ENCODE results near the gene IRAK3.
"Not testable (repeated sequence)": the region's sequence is repeated elsewhere in the genome, so short reads cannot be mapped to it uniquely, and the experiment has no call there.

IRAK3 gene

DNA sequence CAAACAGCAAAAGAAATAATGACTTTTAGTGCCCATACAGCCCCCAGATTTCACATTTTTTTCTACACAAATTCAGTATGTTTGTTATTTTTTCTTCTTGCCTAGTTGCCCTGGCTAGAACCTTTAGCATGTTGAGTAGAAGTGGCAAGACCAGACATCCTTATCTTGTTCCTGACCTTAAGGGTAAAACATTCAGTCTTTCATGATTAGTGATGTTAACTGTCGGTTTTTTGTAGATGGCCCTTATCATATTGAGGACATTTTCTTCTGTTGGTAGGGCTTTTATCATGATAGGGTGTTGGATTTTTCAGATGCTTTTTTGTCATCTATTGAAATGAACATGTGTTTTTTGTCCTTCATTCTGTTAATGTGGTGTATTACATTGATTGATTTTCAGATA, 17.1 kb downstream of the IRAK3 start:
- no peak overlapping the region for H3K9ac ChIP-seq (ENCODE audit: low read depth in 1 of 2, low read length in 2 of 2)
- no peaks in the 10 kb centered on the region for H3K9me3 ChIP-seq (ENCODE audit: control insufficient read depth in 1 of 2, low read length in 2 of 2)
- H3K27ac ChIP-seq (ENCODE audit: low read depth, low read length): no peak overlapping the region
- H3K4me3 ChIP-seq (ENCODE audit: low read depth in 1 of 2, low read length in 2 of 2): no peak overlapping the region
- peaks cover 0 to 4% of the 10 kb centered on the region in 2 donors for H3K4me1 ChIP-seq (ENCODE audit: control insufficient read depth in 1 of 2, insufficient read depth in 2 of 2, low read length in 2 of 2)
- no peaks in the 10 kb centered on the region for H3K36me3 ChIP-seq (ENCODE audit: control insufficient read depth in 1 of 2, insufficient read depth in 2 of 2, low read length in 2 of 2)
- no peaks in the 10 kb centered on the region for H3K27me3 ChIP-seq (ENCODE audit: control insufficient read depth in 1 of 2, insufficient read depth in 2 of 2, low read length in 2 of 2)

DNA sequence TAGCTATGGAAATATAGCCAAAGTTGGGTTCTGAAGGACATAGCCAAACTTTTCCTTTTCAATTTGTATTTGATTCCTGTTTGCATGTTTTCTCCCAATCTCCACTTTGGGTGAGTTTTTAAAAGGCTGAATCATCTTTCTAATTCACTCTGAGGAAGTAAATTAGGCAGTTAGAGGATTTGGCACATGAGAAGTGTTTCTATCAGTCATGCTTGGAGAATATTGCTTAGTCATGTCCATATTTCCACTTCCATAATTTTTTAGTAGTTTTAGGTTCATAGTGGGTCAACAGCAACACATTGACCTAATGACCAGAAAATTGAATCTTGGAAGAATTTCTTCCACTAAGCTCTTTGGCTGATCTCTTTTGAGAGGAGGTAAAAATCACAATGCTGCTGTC, 21.8 kb downstream of the IRAK3 start:
- H3K36me3 ChIP-seq (ENCODE audit: control insufficient read depth in 1 of 2, insufficient read depth in 2 of 2, low read length in 2 of 2): no peaks in the 10 kb centered on the region
- no peak overlapping the region for H3K9ac ChIP-seq (ENCODE audit: low read depth in 1 of 2, low read length in 2 of 2)
- H3K9me3 ChIP-seq (ENCODE audit: control insufficient read depth in 1 of 2, low read length in 2 of 2): no peaks in the 10 kb centered on the region
- no peaks in the 10 kb centered on the region for H3K27me3 ChIP-seq (ENCODE audit: control insufficient read depth in 1 of 2, insufficient read depth in 2 of 2, low read length in 2 of 2)
- H3K27ac ChIP-seq (ENCODE audit: low read depth, low read length): no peak overlapping the region
- H3K4me1 ChIP-seq (ENCODE audit: control insufficient read depth in 1 of 2, insufficient read depth in 2 of 2, low read length in 2 of 2): no peaks in the 10 kb centered on the region
- H3K4me3 ChIP-seq (ENCODE audit: low read depth in 1 of 2, low read length in 2 of 2): no peak overlapping the region

DNA sequence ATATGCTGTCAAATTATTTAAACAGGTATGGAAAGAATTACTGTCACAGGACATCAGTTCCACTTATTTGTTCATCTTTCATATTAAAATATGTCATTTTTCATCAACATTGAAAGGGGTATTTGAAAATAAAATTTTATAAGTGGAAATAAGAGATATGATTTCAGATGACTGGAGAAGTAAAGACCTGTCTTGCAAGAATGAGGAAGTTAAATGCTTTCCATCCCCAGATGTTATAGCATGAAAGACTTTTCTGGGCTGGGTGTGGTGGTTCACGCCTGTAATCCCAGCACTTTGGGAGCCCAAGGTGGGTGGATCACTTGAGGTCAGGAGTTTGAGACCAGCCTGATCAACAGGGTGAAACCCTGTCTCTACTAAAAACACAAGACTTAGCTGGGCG, 22.6 kb downstream of the IRAK3 start:
- not testable (repeated sequence) for H3K4me1 ChIP-seq (ENCODE audit: control insufficient read depth in 1 of 2, insufficient read depth in 2 of 2, low read length in 2 of 2); H3K27ac ChIP-seq (ENCODE audit: low read depth, low read length); H3K4me3 ChIP-seq (ENCODE audit: low read depth in 1 of 2, low read length in 2 of 2)

DNA sequence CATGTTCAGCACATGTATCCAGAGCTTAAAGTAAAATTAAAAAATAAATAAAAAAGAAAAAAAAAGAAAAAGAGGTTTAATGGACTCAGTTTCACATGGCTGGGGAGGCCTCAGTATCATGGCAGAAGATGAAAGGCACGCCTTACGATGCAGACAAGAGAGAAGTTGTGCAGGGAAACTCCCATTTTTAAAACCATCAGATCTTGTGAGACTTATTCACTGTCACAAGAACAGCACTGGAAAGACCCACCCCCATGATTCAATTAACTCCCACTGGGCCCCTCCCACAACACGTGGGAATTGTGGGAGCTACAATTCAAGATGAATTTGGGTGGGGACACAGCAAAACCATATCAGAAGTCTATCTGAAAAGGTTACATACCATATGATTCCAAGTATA, 24.0 kb downstream of the IRAK3 start:
- H3K27me3 ChIP-seq (ENCODE audit: control insufficient read depth in 1 of 2, insufficient read depth in 2 of 2, low read length in 2 of 2); H3K4me1 ChIP-seq (ENCODE audit: control insufficient read depth in 1 of 2, insufficient read depth in 2 of 2, low read length in 2 of 2); H3K9me3 ChIP-seq (ENCODE audit: control insufficient read depth in 1 of 2, low read length in 2 of 2); H3K4me3 ChIP-seq (ENCODE audit: low read depth in 1 of 2, low read length in 2 of 2); H3K36me3 ChIP-seq (ENCODE audit: control insufficient read depth in 1 of 2, insufficient read depth in 2 of 2, low read length in 2 of 2); H3K9ac ChIP-seq (ENCODE audit: low read depth in 1 of 2, low read length in 2 of 2); H3K27ac ChIP-seq (ENCODE audit: low read depth, low read length): not testable (repeated sequence)

More for the DNA sequence above, 22.6 kb downstream of the IRAK3 start:
- not testable (repeated sequence) for H3K36me3 ChIP-seq (ENCODE audit: control insufficient read depth in 1 of 2, insufficient read depth in 2 of 2, low read length in 2 of 2); H3K9me3 ChIP-seq (ENCODE audit: control insufficient read depth in 1 of 2, low read length in 2 of 2); H3K27me3 ChIP-seq (ENCODE audit: control insufficient read depth in 1 of 2, insufficient read depth in 2 of 2, low read length in 2 of 2); H3K9ac ChIP-seq (ENCODE audit: low read depth in 1 of 2, low read length in 2 of 2)

DNA sequence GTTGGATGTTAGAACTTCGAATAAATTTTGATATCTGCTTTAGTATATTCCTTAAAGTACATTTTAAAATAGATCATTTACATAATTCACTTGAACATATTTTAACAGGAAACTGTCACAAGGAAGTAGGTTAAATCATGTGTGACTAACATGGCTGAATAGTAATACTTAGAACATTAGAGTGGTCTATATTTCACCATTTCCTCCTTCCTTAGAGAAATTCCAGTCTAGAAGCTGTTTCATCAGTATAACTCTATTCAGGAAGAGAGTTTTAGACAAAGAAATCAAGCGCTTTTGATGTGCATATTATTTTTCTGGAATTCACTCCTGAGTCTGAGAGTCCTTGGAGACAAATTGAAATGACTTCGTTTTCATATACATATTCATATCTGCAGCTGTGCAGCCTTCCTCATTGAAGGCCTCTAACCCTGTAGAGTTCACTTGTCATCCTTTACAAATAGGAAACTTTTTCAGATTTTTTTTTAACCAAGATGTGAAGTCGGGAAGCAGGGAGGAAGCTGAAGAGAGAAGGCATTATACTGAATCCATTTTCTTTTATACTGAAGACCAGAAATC, 28.4 kb downstream of the IRAK3 start:
- H3K36me3 ChIP-seq (ENCODE audit: control insufficient read depth in 1 of 2, insufficient read depth in 2 of 2, low read length in 2 of 2): no peaks in the 10 kb centered on the region
- H3K9me3 ChIP-seq (ENCODE audit: control insufficient read depth in 1 of 2, low read length in 2 of 2): no peaks in the 10 kb centered on the region
- no peak overlapping the region for H3K9ac ChIP-seq (ENCODE audit: low read depth in 1 of 2, low read length in 2 of 2)
- no peaks in the 10 kb centered on the region for H3K27me3 ChIP-seq (ENCODE audit: control insufficient read depth in 1 of 2, insufficient read depth in 2 of 2, low read length in 2 of 2)
- no peak overlapping the region for H3K27ac ChIP-seq (ENCODE audit: low read depth, low read length)
- H3K4me3 ChIP-seq (ENCODE audit: low read depth in 1 of 2, low read length in 2 of 2): no peak overlapping the region
- no peaks in the 10 kb centered on the region for H3K4me1 ChIP-seq (ENCODE audit: control insufficient read depth in 1 of 2, insufficient read depth in 2 of 2, low read length in 2 of 2)

DNA sequence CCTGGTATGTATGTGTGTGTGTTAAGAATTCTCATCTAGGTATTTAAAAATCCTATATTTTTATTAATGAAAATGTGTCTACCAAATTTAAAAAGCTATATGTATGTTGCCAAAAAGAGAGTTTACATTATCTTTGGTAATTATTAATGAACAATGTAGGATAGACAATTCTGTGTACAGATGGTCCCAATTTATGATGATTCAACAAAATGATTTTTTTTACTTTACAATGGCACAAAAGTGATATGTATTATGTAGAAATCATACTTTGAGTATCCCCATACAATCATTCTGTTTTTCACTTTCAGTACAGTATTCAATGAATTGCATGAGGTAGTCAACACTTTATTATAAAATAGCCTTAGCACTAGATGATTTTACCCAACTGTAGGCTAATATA, 39.4 kb downstream of the IRAK3 start:
- H3K27ac ChIP-seq (ENCODE audit: low read depth, low read length): no peak overlapping the region
- H3K4me3 ChIP-seq (ENCODE audit: low read depth in 1 of 2, low read length in 2 of 2): no peak overlapping the region
- no peaks in the 10 kb centered on the region for H3K36me3 ChIP-seq (ENCODE audit: control insufficient read depth in 1 of 2, insufficient read depth in 2 of 2, low read length in 2 of 2)
- H3K9me3 ChIP-seq (ENCODE audit: control insufficient read depth in 1 of 2, low read length in 2 of 2): no peaks in the 10 kb centered on the region
- no peak overlapping the region for H3K9ac ChIP-seq (ENCODE audit: low read depth in 1 of 2, low read length in 2 of 2)
- no peaks in the 10 kb centered on the region for H3K27me3 ChIP-seq (ENCODE audit: control insufficient read depth in 1 of 2, insufficient read depth in 2 of 2, low read length in 2 of 2)
- H3K4me1 ChIP-seq (ENCODE audit: control insufficient read depth in 1 of 2, insufficient read depth in 2 of 2, low read length in 2 of 2): peaks cover 0 to 4% of the 10 kb centered on the region in 2 donors

DNA sequence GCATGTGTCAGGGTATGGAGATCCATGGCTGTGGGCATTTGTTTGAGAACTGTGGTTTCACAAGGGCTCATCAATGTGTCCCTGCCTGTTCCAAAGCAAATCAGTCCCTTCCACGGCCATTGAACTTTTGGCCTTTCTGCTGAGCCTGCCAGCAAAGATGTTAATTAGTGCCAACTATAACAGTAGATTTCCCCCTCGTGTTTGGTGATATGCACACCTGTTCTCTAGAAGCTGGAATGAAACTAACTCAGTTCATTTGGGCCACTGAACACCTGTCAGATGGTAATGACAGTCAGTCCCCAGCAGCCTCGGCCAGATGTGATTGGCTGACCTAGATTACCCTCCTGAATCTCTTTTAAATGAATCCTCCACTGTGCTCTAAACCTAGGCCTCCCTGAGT, 43.2 kb downstream of the IRAK3 start:
- H3K4me3 ChIP-seq (ENCODE audit: low read depth in 1 of 2, low read length in 2 of 2): no peak overlapping the region
- H3K4me1 ChIP-seq (ENCODE audit: control insufficient read depth in 1 of 2, insufficient read depth in 2 of 2, low read length in 2 of 2): peaks cover 0 to 10% of the 10 kb centered on the region in 2 donors
- no peak overlapping the region for H3K27ac ChIP-seq (ENCODE audit: low read depth, low read length)
- no peaks in the 10 kb centered on the region for H3K9me3 ChIP-seq (ENCODE audit: control insufficient read depth in 1 of 2, low read length in 2 of 2)
- H3K27me3 ChIP-seq (ENCODE audit: control insufficient read depth in 1 of 2, insufficient read depth in 2 of 2, low read length in 2 of 2): peaks cover 0 to 4% of the 10 kb centered on the region in 2 donors
- no peak overlapping the region for H3K9ac ChIP-seq (ENCODE audit: low read depth in 1 of 2, low read length in 2 of 2)
- no peaks in the 10 kb centered on the region for H3K36me3 ChIP-seq (ENCODE audit: control insufficient read depth in 1 of 2, insufficient read depth in 2 of 2, low read length in 2 of 2)

DNA sequence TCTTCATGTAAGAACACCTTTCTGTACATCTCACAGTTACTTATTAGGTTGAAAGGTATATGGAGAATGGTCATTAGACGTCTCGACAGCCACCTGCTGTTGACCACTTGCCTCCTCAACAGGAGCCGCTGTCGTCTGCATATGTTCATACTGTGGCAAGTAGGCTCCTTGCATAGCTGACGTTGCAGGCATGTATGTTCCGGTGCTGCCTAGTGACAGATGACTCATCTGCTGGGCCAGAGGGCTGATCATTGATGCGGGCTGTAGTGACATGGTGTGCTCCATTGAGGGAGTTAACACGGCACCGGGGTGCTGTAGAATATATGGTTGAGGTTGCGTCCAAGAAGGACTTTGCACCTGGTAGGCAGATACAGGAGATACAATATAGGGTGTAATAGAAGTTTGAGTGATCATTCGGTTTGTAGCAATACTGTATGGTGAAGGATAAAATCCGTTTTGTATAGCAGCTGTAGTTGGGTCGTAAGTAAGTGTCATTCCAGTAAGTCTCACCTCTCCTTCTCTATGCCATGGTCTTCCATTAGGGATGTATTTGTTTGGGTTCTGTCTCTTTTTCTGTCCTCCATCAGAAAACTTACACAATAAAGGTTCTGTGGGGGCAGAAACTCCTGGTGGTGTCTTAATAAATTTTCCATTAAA, 45.2 kb downstream of the IRAK3 start:
- H3K27ac ChIP-seq (ENCODE audit: low read depth, low read length); H3K9ac ChIP-seq (ENCODE audit: low read depth in 1 of 2, low read length in 2 of 2); H3K36me3 ChIP-seq (ENCODE audit: control insufficient read depth in 1 of 2, insufficient read depth in 2 of 2, low read length in 2 of 2); H3K27me3 ChIP-seq (ENCODE audit: control insufficient read depth in 1 of 2, insufficient read depth in 2 of 2, low read length in 2 of 2); H3K9me3 ChIP-seq (ENCODE audit: control insufficient read depth in 1 of 2, low read length in 2 of 2); H3K4me3 ChIP-seq (ENCODE audit: low read depth in 1 of 2, low read length in 2 of 2): not testable (repeated sequence)
- peaks cover 0 to 10% of the 10 kb centered on the region in 2 donors for H3K4me1 ChIP-seq (ENCODE audit: control insufficient read depth in 1 of 2, insufficient read depth in 2 of 2, low read length in 2 of 2)

DNA sequence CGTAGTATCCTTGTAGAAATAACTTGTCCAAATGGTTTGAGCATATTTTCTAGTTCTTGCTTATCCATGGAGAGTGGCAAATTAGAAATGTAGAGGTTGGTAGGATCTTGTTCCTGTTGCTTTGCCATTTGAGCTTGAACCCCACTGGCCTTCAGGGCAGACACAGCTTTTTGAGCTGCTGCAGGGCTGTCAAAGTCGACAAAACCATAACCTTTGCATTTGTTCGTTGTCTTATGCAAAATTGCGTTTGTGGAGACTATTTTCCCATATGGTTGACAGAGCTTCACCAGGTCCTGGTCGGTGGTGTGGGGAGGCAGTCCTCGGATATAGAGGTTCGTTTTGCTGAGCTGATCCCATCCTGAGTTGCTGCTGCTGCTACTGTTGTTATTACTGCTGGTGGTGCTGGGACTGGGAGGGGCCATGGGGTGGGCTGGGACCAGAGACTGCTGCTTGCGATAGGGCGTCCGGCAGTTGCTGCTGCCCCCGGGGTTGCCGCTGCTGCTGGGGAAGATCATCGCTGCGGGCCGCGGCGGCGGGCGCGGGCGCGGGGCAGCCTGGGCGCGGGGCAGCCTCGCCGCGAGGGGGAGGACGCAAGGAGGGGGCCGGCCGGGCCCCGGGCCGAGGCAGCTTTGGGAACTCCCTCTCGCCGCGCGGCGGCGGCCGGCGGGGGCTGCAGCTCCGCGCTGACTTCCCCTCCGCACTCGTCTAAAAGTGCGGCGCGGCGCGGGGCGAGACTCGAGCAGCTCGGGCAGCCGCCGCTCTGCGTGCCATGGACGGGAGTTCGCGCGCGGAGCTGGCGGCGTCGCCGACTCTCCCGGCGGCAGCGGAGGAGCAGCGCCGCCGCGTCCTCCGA, 46.0 kb downstream of the IRAK3 start:
- H3K36me3 ChIP-seq (ENCODE audit: control insufficient read depth in 1 of 2, insufficient read depth in 2 of 2, low read length in 2 of 2); H3K27me3 ChIP-seq (ENCODE audit: control insufficient read depth in 1 of 2, insufficient read depth in 2 of 2, low read length in 2 of 2); H3K27ac ChIP-seq (ENCODE audit: low read depth, low read length); H3K9me3 ChIP-seq (ENCODE audit: control insufficient read depth in 1 of 2, low read length in 2 of 2); H3K9ac ChIP-seq (ENCODE audit: low read depth in 1 of 2, low read length in 2 of 2): not testable (repeated sequence)
- Histone ChIP-seq H3K4me3 (ENCODE audit: low read depth in 1 of 2, low read length in 2 of 2) (peak overlapping the region; percentile 12 to 60), H3K4me1 (ENCODE audit: control insufficient read depth in 1 of 2, insufficient read depth in 2 of 2, low read length in 2 of 2) (peaks cover 0 to 10% of the 10 kb centered on the region in 2 donors)

DNA sequence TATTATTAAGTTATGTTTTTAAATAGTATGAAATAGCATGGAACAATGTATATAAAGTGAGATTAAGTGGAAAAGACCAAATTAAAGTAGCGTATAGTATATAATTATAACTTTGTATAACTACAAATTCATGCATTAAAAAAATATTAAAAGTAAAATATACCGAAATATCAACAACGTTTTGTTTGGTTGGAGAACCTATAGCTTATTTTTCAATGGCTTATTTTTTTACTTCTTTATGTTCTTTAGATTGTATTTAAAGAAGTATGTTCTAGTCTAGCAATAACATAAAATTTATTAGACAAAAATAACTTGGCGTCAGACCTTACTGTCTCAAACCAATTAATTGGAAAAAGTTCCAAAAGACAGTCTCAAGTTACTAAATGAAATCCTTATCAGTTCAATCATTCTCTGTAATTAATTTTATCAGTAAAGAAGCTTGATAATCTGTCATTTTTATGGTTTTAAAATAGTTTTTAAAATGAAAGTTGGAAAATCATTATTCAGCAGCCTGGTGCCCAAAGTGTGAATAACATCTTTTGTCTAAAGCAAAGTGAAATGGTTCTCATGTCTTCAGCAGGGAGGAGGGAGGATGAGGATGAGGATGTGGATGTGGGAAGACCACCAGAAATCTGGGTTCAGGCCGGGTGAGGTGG, 46.7 kb downstream of the IRAK3 start:
- H3K36me3 ChIP-seq (ENCODE audit: control insufficient read depth in 1 of 2, insufficient read depth in 2 of 2, low read length in 2 of 2): no peaks in the 10 kb centered on the region
- H3K9me3 ChIP-seq (ENCODE audit: control insufficient read depth in 1 of 2, low read length in 2 of 2): no peaks in the 10 kb centered on the region
- H3K27ac ChIP-seq (ENCODE audit: low read depth, low read length): no peak overlapping the region
- peak overlapping the region; percentile 12 to 43 for H3K4me3 ChIP-seq (ENCODE audit: low read depth in 1 of 2, low read length in 2 of 2)
- H3K9ac ChIP-seq (ENCODE audit: low read depth in 1 of 2, low read length in 2 of 2): no peak overlapping the region
- peaks cover 2 to 4% of the 10 kb centered on the region in 2 donors for H3K27me3 ChIP-seq (ENCODE audit: control insufficient read depth in 1 of 2, insufficient read depth in 2 of 2, low read length in 2 of 2)
- peaks cover 0 to 10% of the 10 kb centered on the region in 2 donors for H3K4me1 ChIP-seq (ENCODE audit: control insufficient read depth in 1 of 2, insufficient read depth in 2 of 2, low read length in 2 of 2)
